Measurements from ENCODE around the gene PHF1.

- TF ChIP-seq POLR2AphosphoS5 (IDR thresholded peaks at IDR 0.05; ENCODE audit: insufficient read depth in 1 of 2, low read depth in 1 of 2) (peak in 1 of 2 donors; percentile 38), CTCF (IDR thresholded peaks at IDR 0.05) (no peak)
These were observed 9.0 kb downstream of the PHF1 start, which contains the start of gene SYNGAP1 for GRCh38 chr6:33419580-33420490.

All from vagina (tissue), 2 donors.